SK-N-SH (cell line): ENCODE measurements around the gene URAD. TPM values are rescaled to one million over a fixed set of nuclear protein-coding genes. Genes with fewer than 3 reads are reported as not detected.

ENCODE experiments used
- CTCF ChIA-PET: fragments of 300-600, 350-600 bp; formaldehyde crosslinking; extraction: SDS; loops from one replicate; lab custom pipeline; 2021; lab: Yijun Ruan, JAX
- POLR2A ChIA-PET: fragments of 350-600 bp; sonication (Branson Sonifier 250); formaldehyde crosslinking; extraction: SDS; loops from one replicate; lab custom pipeline; 2020; ENCODE audit warnings: antibody characterized with exemption, inconsistent platforms; lab: Yijun Ruan, JAX
- DNase-seq: peaks from one replicate; pipeline ENCODE4 v3.0.0; 2012
- H2AFZ ChIP-seq: fragments of 200-600 bp; sonication (generic); 2 replicates; pipeline ENCODE4 v1.8.1; 2016; ENCODE audit warnings: antibody characterized with exemption, mild to moderate bottlenecking, low read depth
- H3F3A ChIP-seq: fragments of 200-600 bp; sonication (generic); replicated peaks from 2 replicates; pipeline ENCODE3; 2016; ENCODE audit warnings: antibody characterized with exemption, mild to moderate bottlenecking; ENCODE audit not compliant: insufficient read depth
- H3K27ac ChIP-seq, 2 experiments: fragments of 200-500 bp in 1 of 2; fragments of 200-600 bp in 1 of 2; sonication (Bioruptor generic) in 1 of 2; sonication (generic), shearing (Covaris generic) in 1 of 2; 2 replicates each; pipeline versions ENCODE4 v1.5.1 to v1.6.1; 2014 to 2016; ENCODE audit warnings: low read depth in 2 of 2, inconsistent platforms in 1 of 2, low read length in 1 of 2, mild to moderate bottlenecking in 1 of 2, mixed read lengths in 1 of 2
- H3K27me3 ChIP-seq: fragments of 200-600 bp; sonication (generic), shearing (Covaris generic); 2 replicates; pipeline ENCODE4 v1.6.1; 2016; ENCODE audit warnings: mixed run types; ENCODE audit not compliant: insufficient read depth
- H3K36me3 ChIP-seq, 2 experiments: fragments of 200-500 bp in 1 of 2; fragments of 200-600 bp in 1 of 2; sonication (Bioruptor generic) in 1 of 2; sonication (generic) in 1 of 2; replicated peaks in 1 of 2; 2 replicates each; pipeline versions ENCODE3 to v1.5.1; 2014 to 2016; ENCODE audit warnings: low read length in 1 of 2, mild to moderate bottlenecking in 1 of 2; ENCODE audit not compliant: insufficient read depth in 2 of 2, control insufficient read depth in 1 of 2
- H3K4me1 ChIP-seq, 2 experiments: fragments of 200-500 bp in 1 of 2; fragments of 200-600 bp in 1 of 2; sonication (Bioruptor generic) in 1 of 2; sonication (generic), shearing (Covaris generic) in 1 of 2; 2 replicates each; pipeline versions ENCODE4 v1.5.1 to v1.6.1; 2014 to 2016; ENCODE audit warnings: low read depth in 1 of 2, low read length in 1 of 2, mixed run types in 1 of 2; ENCODE audit not compliant: insufficient read depth in 2 of 2, control insufficient read depth in 1 of 2
- H3K4me2 ChIP-seq: fragments of 200-600 bp; sonication (generic), shearing (Covaris generic); 2 replicates; pipeline ENCODE4 v1.6.1; 2017; ENCODE audit warnings: mixed run types
- H3K4me3 ChIP-seq, 2 experiments: fragments of 200-500 bp in 1 of 2; fragments of 200-600 bp in 1 of 2; sonication (Bioruptor generic) in 1 of 2; sonication (generic), shearing (Covaris generic) in 1 of 2; 2 replicates each; pipeline versions ENCODE4 v1.5.1 to v1.8.1; 2014 to 2016; ENCODE audit warnings: low read depth in 2 of 2, inconsistent platforms in 1 of 2, low read length in 1 of 2, mild to moderate bottlenecking in 1 of 2, mixed read lengths in 1 of 2, moderate library complexity in 1 of 2
- H3K79me2 ChIP-seq: fragments of 200-600 bp; sonication (generic); 2 replicates; pipeline ENCODE4 v1.8.1; 2017; ENCODE audit warnings: mild to moderate bottlenecking; ENCODE audit not compliant: insufficient read depth
- H3K9ac ChIP-seq: fragments of 200-600 bp; sonication (generic); 2 replicates; pipeline ENCODE4 v1.6.1; 2017; ENCODE audit warnings: mixed run types
- H3K9me2 ChIP-seq: fragments of 200-600 bp; sonication (generic); 2 replicates; pipeline ENCODE4 v1.6.1; 2017; ENCODE audit warnings: mixed run types
- H3K9me3 ChIP-seq: fragments of 200-600 bp; sonication (generic); 2 replicates; pipeline ENCODE4 v1.6.1; 2017; ENCODE audit warnings: mixed run types, mild to moderate bottlenecking, moderate library complexity
- H4K20me1 ChIP-seq: fragments of 200-600 bp; sonication (generic); 2 replicates; pipeline ENCODE4 v1.6.1; 2017; ENCODE audit warnings: mild to moderate bottlenecking, mixed run types; ENCODE audit not compliant: insufficient read depth
- EZH2phosphoT487 ChIP-seq: fragments of 200-600 bp; sonication (generic); IDR thresholded peaks from 2 replicates; pipeline ENCODE4 v1.6.1; 2017; ENCODE audit warnings: low read depth, mixed run types, mild to moderate bottlenecking, antibody characterized with exemption, moderate library complexity, borderline replicate concordance
- FOSL2 ChIP-seq: IDR thresholded peaks from 2 replicates; pipeline ENCODE4 v1.4.0; 2012; ENCODE audit warnings: low read depth, mild to moderate bottlenecking, moderate library complexity, borderline replicate concordance
- FOXJ3 ChIP-seq: sonication (generic); formaldehyde crosslinking; IDR thresholded peaks from 2 replicates; pipeline ENCODE4 v1.5.1; 2020; ENCODE audit warnings: mild to moderate bottlenecking, missing genetic modification reagents
- FOXM1 ChIP-seq: IDR thresholded peaks from 2 replicates; pipeline ENCODE4 v1.4.0; 2012; ENCODE audit warnings: low read depth, mild to moderate bottlenecking
- NRF1 ChIP-seq: IDR thresholded peaks from 2 replicates; pipeline ENCODE4 v1.6.1; 2012; ENCODE audit warnings: low read depth, mild to moderate bottlenecking, low read length
- RAD21 ChIP-seq: IDR thresholded peaks from 2 replicates; pipeline ENCODE4 v1.6.1; 2012; ENCODE audit warnings: mild to moderate bottlenecking, low read length
- RCOR1 ChIP-seq: fragments of 150-350 bp; IDR thresholded peaks from 2 replicates; pipeline ENCODE4 v1.6.1; 2017; ENCODE audit warnings: antibody characterized with exemption, low read length
- RXRA ChIP-seq: IDR thresholded peaks from 2 replicates; pipeline ENCODE4 v1.4.0; 2012; ENCODE audit warnings: low read depth, mild to moderate bottlenecking, borderline replicate concordance
- TEAD4 ChIP-seq: IDR thresholded peaks from 2 replicates; pipeline ENCODE4 v1.4.0; 2012; ENCODE audit warnings: mild to moderate bottlenecking, borderline replicate concordance; ENCODE audit not compliant: insufficient read depth
- USF2 ChIP-seq: fragments of 150-350 bp; IDR thresholded peaks from 2 replicates; pipeline ENCODE4 v1.6.1; 2017; ENCODE audit warnings: antibody characterized with exemption, low read length, low read depth, borderline replicate concordance
- YY1 ChIP-seq: IDR thresholded peaks from 2 replicates; pipeline ENCODE4 v1.4.0; 2012; ENCODE audit warnings: low read depth, mild to moderate bottlenecking
- WGBS: methylation state at CpG from one replicate; pipeline ENCODE4 v1.1.6; 2017; ENCODE audit warnings: low lambda C conversion rate; 5-methylcytosine and 5-hydroxymethylcytosine counted together
- polyA plus RNA-seq, 3 experiments: library from polyadenylated mRNA; depleted of rRNA; stranded (reverse); fragments of >200 nt; gene quantifications; 2 replicates each; pipeline ENCODE4 v1.2.3, GENCODE V29; 2012
- TF ChIP-seq, protein P1 (sequence below): fragments of 200-600 bp; sonication (generic); IDR thresholded peaks from 2 replicates; pipeline ENCODE4 v1.6.1; 2017; ENCODE audit warnings: antibody characterized with exemption, mild to moderate bottlenecking, moderate library complexity
- TF ChIP-seq, protein P2 (sequence below): IDR thresholded peaks from 2 replicates; pipeline ENCODE4 v1.4.0; 2012; ENCODE audit warnings: low read depth
- TF ChIP-seq, protein P3 (sequence below): IDR thresholded peaks from 2 replicates; pipeline ENCODE4; 2012

The URAD gene
- polyA plus RNA-seq, 1 of the 3 experiments (the other 2 are of a cell fraction), result not detected

- Histone ChIP-seq H4K20me1 (no peaks in the 10 kb centered on the region), H3K4me2 (no peak overlapping the region), H3K27ac (no peak overlapping the region), H3K4me3 (no peak overlapping the region), H3F3A (no peaks in the 10 kb centered on the region), H3K9ac (no peak overlapping the region), H3K79me2 (no peaks in the 10 kb centered on the region), H3K27me3 (peaks cover 88% of the 10 kb centered on the region), H3K4me1 (no peaks in the 10 kb centered on the region), H3K9me2 (no peaks in the 10 kb centered on the region), H3K9me3 (no peaks in the 10 kb centered on the region), H2AFZ (no peak overlapping the region), H3K36me3 (no peaks in the 10 kb centered on the region)
- TF ChIP-seq RXRA (no peak), RCOR1 (no peak), FOXJ3 (CRISPR knock-in tag) (no peak), EZH2phosphoT487 (no peak), USF2 (no peak), NRF1 (no peak), RAD21 (no peak), TEAD4 (no peak), FOXM1 (no peak)
- TF ChIP-seq, protein P1, sequence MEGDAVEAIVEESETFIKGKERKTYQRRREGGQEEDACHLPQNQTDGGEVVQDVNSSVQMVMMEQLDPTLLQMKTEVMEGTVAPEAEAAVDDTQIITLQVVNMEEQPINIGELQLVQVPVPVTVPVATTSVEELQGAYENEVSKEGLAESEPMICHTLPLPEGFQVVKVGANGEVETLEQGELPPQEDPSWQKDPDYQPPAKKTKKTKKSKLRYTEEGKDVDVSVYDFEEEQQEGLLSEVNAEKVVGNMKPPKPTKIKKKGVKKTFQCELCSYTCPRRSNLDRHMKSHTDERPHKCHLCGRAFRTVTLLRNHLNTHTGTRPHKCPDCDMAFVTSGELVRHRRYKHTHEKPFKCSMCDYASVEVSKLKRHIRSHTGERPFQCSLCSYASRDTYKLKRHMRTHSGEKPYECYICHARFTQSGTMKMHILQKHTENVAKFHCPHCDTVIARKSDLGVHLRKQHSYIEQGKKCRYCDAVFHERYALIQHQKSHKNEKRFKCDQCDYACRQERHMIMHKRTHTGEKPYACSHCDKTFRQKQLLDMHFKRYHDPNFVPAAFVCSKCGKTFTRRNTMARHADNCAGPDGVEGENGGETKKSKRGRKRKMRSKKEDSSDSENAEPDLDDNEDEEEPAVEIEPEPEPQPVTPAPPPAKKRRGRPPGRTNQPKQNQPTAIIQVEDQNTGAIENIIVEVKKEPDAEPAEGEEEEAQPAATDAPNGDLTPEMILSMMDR, result no peak
- WGBS, result 10% methylated on average over 30 of the region's 33 CpGs
- ChIA-PET CTCF (interaction anchor here (1.1 to 2.5 kb wide), 2 partner anchors 14 to 137 kb away, joined by 6 to 7 read pairs; no protein-coding TSS in a partner anchor), POLR2A (no interaction called here)
- peak; percentile 25 for DNase-seq
Measured at GRCh38 chr13:27967736-27968315, 20.7 kb downstream of the URAD start.

GRCh38 chr13:27967203-27967735, 21.2 kb downstream of the URAD start:
- POLR2A ChIA-PET, result no interaction called here
- Histone ChIP-seq H2AFZ (no peak overlapping the region), H3K9me3 (no peaks in the 10 kb centered on the region), H3K4me2 (no peak overlapping the region), H4K20me1 (no peaks in the 10 kb centered on the region), H3K79me2 (no peaks in the 10 kb centered on the region), H3K27ac (no peak overlapping the region), H3K4me1 (no peaks in the 10 kb centered on the region), H3F3A (no peaks in the 10 kb centered on the region), H3K36me3 (no peaks in the 10 kb centered on the region), H3K27me3 (peaks cover 89% of the 10 kb centered on the region), H3K4me3 (no peak overlapping the region), H3K9ac (no peak overlapping the region), H3K9me2 (no peaks in the 10 kb centered on the region)
- CTCF ChIA-PET, result interaction anchor here (1.1 to 2.5 kb wide), 2 partner anchors 14 to 137 kb away, joined by 6 to 7 read pairs; no protein-coding TSS in a partner anchor
- DNase-seq, result no peak
- WGBS, result 16% methylated on average over 18 of the region's 18 CpGs
- no peak for TF ChIP-seq NRF1
- no peak for TF ChIP-seq YY1
- TF ChIP-seq, protein P2, sequence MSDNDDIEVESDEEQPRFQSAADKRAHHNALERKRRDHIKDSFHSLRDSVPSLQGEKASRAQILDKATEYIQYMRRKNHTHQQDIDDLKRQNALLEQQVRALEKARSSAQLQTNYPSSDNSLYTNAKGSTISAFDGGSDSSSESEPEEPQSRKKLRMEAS, result no peak
- TF ChIP-seq USF2, result no peak
- TF ChIP-seq, protein P3, sequence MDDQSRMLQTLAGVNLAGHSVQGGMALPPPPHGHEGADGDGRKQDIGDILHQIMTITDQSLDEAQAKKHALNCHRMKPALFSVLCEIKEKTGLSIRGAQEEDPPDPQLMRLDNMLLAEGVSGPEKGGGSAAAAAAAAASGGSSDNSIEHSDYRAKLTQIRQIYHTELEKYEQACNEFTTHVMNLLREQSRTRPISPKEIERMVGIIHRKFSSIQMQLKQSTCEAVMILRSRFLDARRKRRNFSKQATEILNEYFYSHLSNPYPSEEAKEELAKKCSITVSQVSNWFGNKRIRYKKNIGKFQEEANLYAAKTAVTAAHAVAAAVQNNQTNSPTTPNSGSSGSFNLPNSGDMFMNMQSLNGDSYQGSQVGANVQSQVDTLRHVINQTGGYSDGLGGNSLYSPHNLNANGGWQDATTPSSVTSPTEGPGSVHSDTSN, result no peak
- TF ChIP-seq RXRA, result no peak
- no peak for TF ChIP-seq FOSL2
